Brain microvascular endothelial cell (primary cell): ENCODE data around the gene GSTT2.

Experiments used
- DNase-seq: peaks from one replicate; pipeline ENCODE4 v3.0.0-alpha.2; 2020
- H3K27ac ChIP-seq: fragments of 250-450 bp; sonication (Bioruptor Pico); 2 replicates; pipeline ENCODE4 v1.5.1; 2020; ENCODE audit warnings: mild to moderate bottlenecking, moderate library complexity
- H3K27me3 ChIP-seq: fragments of 250-450 bp; sonication (Bioruptor Pico); replicated peaks from 2 replicates; pipeline ENCODE4 v1.5.1; 2020; ENCODE audit warnings: mild to moderate bottlenecking
- H3K36me3 ChIP-seq: fragments of 250-450 bp; sonication (Bioruptor Pico); replicated peaks from 2 replicates; pipeline ENCODE4 v1.5.1; 2020; ENCODE audit warnings: mild to moderate bottlenecking
- H3K4me3 ChIP-seq: 2 replicates; pipeline ENCODE4 v1.5.1; 2011; ENCODE audit warnings: low read depth, mild to moderate bottlenecking, control low read depth, low read length, moderate library complexity
- CTCF ChIP-seq: IDR thresholded peaks from 2 replicates; pipeline ENCODE4 v1.5.1; 2011; ENCODE audit warnings: low read depth, mild to moderate bottlenecking, moderate library complexity, low read length, control low read depth, inconsistent platforms; ENCODE audit errors: missing control alignments
- in situ Hi-C: cut with HindIII; loops from 2 replicates; pipeline ENCODE4 v1.10.0; 2017; ENCODE audit warnings: low sequenced_read_pairs, low pct_ligation_motif_present

The GSTT2 gene

GRCh38 chr22:24010018-24010391 lies 30.1 kb downstream of the GSTT2 start:
- Histone ChIP-seq H3K4me3 (no peak overlapping the region), H3K36me3 (no peaks in the 10 kb centered on the region), H3K27me3 (no peaks in the 10 kb centered on the region), H3K27ac (no peak overlapping the region)
- TF ChIP-seq CTCF = no peak
- in situ Hi-C loops = no loop called here
- no peak for DNase-seq

- no peak for DNase-seq
- H3K27me3 ChIP-seq = no peaks in the 10 kb centered on the region
- in situ Hi-C loops = no loop called here
- H3K27ac ChIP-seq = peak overlapping the region; percentile 58
- no peak for TF ChIP-seq CTCF
- H3K36me3 ChIP-seq = no peaks in the 10 kb centered on the region
- peak overlapping the region; percentile 93 for H3K4me3 ChIP-seq
Measured at GRCh38 chr22:24011735-24012068, 31.8 kb downstream of the GSTT2 start.

- in situ Hi-C loops = no loop called here
- Histone ChIP-seq H3K36me3 (no peaks in the 10 kb centered on the region), H3K4me3 (no peak overlapping the region), H3K27ac (no peak overlapping the region), H3K27me3 (no peaks in the 10 kb centered on the region)
- no peak for DNase-seq
- TF ChIP-seq CTCF = no peak
Measured at GRCh38 chr22:24016156-24016555, 36.2 kb downstream of the GSTT2 start.

- TF ChIP-seq CTCF = no peak
- Histone ChIP-seq H3K4me3 (no peak overlapping the region), H3K36me3 (no peaks in the 10 kb centered on the region), H3K27me3 (no peaks in the 10 kb centered on the region), H3K27ac (no peak overlapping the region)
- in situ Hi-C loops = no loop called here
- DNase-seq = no peak
Measured at GRCh38 chr22:24021304-24021703, 41.4 kb downstream of the GSTT2 start.

- Histone ChIP-seq H3K36me3 (no peaks in the 10 kb centered on the region), H3K4me3 (no peak overlapping the region), H3K27ac (no peak overlapping the region), H3K27me3 (no peaks in the 10 kb centered on the region)
- in situ Hi-C loops = no loop called here
- DNase-seq = no peak
- TF ChIP-seq CTCF = no peak
Measured at GRCh38 chr22:24023204-24023789, 43.4 kb downstream of the GSTT2 start.

- DNase-seq = no peak
- no peak for TF ChIP-seq CTCF
Measured at GRCh38 chr22:24024354-24024753, 44.4 kb downstream of the GSTT2 start.

More at GRCh38 chr22:24024354-24024753, 44.4 kb downstream of the GSTT2 start:
- Histone ChIP-seq H3K27ac (no peak overlapping the region), H3K36me3 (no peaks in the 10 kb centered on the region), H3K4me3 (no peak overlapping the region), H3K27me3 (no peaks in the 10 kb centered on the region)
- in situ Hi-C loops = no loop called here
